ENCODE data around the gene AURKA. TPM values are rescaled to one million over a fixed set of nuclear protein-coding genes. Genes with fewer than 3 reads are reported as not detected.

The AURKA gene
- total RNA-seq, 2 experiments from 2014 or later = 63.2 to 105 TPM

- H3K4me3 ChIP-seq (ENCODE audit: low read depth, low read length, poor library complexity, severe bottlenecking) = no peak overlapping the region
- ChIA-PET CTCF (ENCODE audit: unreplicated experiment) (no interaction called here), POLR2A (no interaction called here)
- BruUV-seq (replicated peaks) = no TSS peak
- no peaks in the 10 kb centered on the region for H3K9me2 ChIP-seq (ENCODE audit: insufficient read depth, low read length)
- no peaks in the 10 kb centered on the region for H3K79me2 ChIP-seq (ENCODE audit: insufficient read depth, low read depth, low read length)
- H2AFZ ChIP-seq (ENCODE audit: low read length) = no peak overlapping the region
- H3K4me1 ChIP-seq (ENCODE audit: insufficient read depth, low read length, poor library complexity, severe bottlenecking) = peaks cover 12% of the 10 kb centered on the region
- no peaks in the 10 kb centered on the region for H3K9me3 ChIP-seq (ENCODE audit: low read length)
- H3K36me3 ChIP-seq (ENCODE audit: insufficient read depth, low read length) = no peaks in the 10 kb centered on the region
- TF ChIP-seq EZH2phosphoT487 (IDR thresholded peaks at IDR 0.05; ENCODE audit: borderline replicate concordance, low read depth, low read length) (no peak), CTCF (conservative IDR thresholded peaks at IDR 0.05; ENCODE audit: low read length) (no peak)
- H3K4me2 ChIP-seq (ENCODE audit: low read length) = no peak overlapping the region
- no peak overlapping the region for H3K27ac ChIP-seq (ENCODE audit: low read depth, low read length, poor library complexity, severe bottlenecking)
- no peak for DNase-seq (ENCODE audit: low spot score)
- intact Hi-C loops (cut with micrococcal nuclease; ENCODE audit: unreplicated experiment) = no loop called here
- H4K20me1 ChIP-seq (ENCODE audit: insufficient read depth, low read length) = no peaks in the 10 kb centered on the region
Observed at GRCh38 chr20:56433880-56434255, 41.9 kb upstream of the AURKA start.

- POLR2A ChIA-PET = no interaction called here
Observed at GRCh38 chr20:56433221-56433879, 41.3 kb upstream of the AURKA start.

More at GRCh38 chr20:56433221-56433879, 41.3 kb upstream of the AURKA start:
- BruUV-seq (replicated peaks) = no TSS peak
- H3K9me2 ChIP-seq (ENCODE audit: insufficient read depth, low read length) = no peaks in the 10 kb centered on the region
- no peak overlapping the region for H3K27ac ChIP-seq (ENCODE audit: low read depth, low read length, poor library complexity, severe bottlenecking)
- CTCF ChIA-PET (ENCODE audit: unreplicated experiment) = no interaction called here
- H4K20me1 ChIP-seq (ENCODE audit: insufficient read depth, low read length) = no peaks in the 10 kb centered on the region
- no peak for TF ChIP-seq EZH2phosphoT487 (IDR thresholded peaks at IDR 0.05; ENCODE audit: borderline replicate concordance, low read depth, low read length)
- no peak for TF ChIP-seq CTCF (conservative IDR thresholded peaks at IDR 0.05; ENCODE audit: low read length)
- DNase-seq (ENCODE audit: low spot score) = no peak
- H3K36me3 ChIP-seq (ENCODE audit: insufficient read depth, low read length) = no peaks in the 10 kb centered on the region
- H3K9me3 ChIP-seq (ENCODE audit: low read length) = no peaks in the 10 kb centered on the region
- intact Hi-C loops (cut with micrococcal nuclease; ENCODE audit: unreplicated experiment) = no loop called here
- H3K4me2 ChIP-seq (ENCODE audit: low read length) = no peak overlapping the region
- peaks cover 12% of the 10 kb centered on the region for H3K4me1 ChIP-seq (ENCODE audit: insufficient read depth, low read length, poor library complexity, severe bottlenecking)
- H2AFZ ChIP-seq (ENCODE audit: low read length) = no peak overlapping the region
- no peak overlapping the region for H3K4me3 ChIP-seq (ENCODE audit: low read depth, low read length, poor library complexity, severe bottlenecking)
- H3K79me2 ChIP-seq (ENCODE audit: insufficient read depth, low read depth, low read length) = no peaks in the 10 kb centered on the region

All from OCI-LY7 (cell line).